ENCODE measurements around the gene TOP3B.

The TOP3B gene

DNA sequence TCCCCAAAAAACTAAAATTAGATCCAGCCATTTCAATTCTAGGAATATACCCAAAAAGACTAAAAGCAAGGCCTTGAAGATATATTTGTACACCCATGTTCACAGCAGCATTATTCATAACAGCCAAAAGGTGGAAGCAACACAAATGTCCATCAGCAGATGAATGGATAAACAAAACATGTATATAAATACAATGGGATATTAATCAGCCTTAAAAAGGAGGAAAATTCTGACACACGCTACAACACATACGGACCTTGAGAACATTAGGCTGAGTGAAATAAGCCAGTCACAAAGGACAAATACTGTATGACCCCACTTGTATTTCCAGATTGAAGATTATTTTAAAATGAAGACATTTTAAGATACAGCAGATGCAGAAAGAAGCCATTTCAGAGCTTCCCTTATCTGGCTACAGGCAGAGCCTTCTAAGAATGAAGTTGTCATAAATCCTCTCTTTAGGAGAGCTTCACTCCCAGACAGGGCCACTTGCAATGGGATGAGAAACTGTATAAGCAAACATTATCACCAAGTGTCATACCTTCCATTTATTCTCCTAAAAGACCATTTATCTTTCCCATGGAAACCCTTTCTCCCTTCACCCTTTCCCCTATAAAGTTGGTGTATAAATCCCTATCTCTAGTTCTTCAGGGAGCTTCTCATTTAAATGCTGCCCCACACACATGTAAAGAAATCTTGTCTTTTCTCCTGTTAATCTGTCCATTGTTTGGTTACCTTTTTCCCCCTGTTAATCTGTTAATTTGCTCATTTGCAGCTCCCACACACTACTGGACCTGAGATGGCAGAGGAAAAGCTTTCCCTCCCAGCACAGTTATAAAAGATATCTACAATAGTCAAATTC is 19.3 kb upstream of the TOP3B start:
- H3K36me3 Mint-ChIP-seq (ENCODE audit: low read depth), result no peaks in the 10 kb centered on the region
- no peak overlapping the region for H3K27ac Mint-ChIP-seq
- H3K4me3 Mint-ChIP-seq, result no peak overlapping the region
- no peaks in the 10 kb centered on the region for H3K9me3 Mint-ChIP-seq
- H3K27me3 Mint-ChIP-seq (ENCODE audit: low read depth), result peaks cover 15% of the 10 kb centered on the region
- H3K4me1 Mint-ChIP-seq (ENCODE audit: low read depth), result no peaks in the 10 kb centered on the region

DNA sequence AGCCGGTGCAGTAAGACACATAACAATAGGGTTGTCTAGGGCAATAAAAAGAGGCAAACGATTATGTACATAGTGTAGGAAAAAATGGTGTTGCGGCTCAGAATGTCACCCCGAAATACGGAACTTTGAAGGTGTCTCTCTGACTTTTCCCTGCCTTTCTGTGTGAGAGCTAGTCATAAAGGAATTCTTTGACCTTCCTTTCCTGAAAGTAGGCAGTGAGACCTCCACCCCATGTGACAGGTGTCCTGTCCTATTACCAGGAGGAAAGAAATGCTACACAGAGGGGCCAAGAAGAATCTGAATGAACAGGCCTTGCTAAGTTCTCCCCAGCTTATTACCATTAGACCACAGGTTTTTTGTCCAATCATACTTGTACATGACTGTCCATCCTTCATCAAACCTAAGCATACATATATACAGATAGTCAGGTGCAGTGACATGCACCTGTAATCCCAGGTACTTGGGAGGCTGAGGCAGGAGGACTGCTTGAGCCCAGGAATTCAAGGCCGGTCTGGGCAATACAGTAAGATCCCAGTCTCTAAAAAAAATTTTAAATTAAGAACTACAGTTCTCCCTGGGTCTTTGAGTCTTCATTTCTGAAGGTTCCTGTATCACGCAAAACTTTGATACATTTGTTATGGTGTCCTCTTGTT is 16.1 kb upstream of the TOP3B start:
- Mint-ChIP-seq H3K9me3 (no peaks in the 10 kb centered on the region), H3K4me1 (ENCODE audit: low read depth) (no peaks in the 10 kb centered on the region), H3K4me3 (no peak overlapping the region), H3K36me3 (ENCODE audit: low read depth) (no peaks in the 10 kb centered on the region), H3K27ac (no peak overlapping the region), H3K27me3 (ENCODE audit: low read depth) (peaks cover 11% of the 10 kb centered on the region)

DNA sequence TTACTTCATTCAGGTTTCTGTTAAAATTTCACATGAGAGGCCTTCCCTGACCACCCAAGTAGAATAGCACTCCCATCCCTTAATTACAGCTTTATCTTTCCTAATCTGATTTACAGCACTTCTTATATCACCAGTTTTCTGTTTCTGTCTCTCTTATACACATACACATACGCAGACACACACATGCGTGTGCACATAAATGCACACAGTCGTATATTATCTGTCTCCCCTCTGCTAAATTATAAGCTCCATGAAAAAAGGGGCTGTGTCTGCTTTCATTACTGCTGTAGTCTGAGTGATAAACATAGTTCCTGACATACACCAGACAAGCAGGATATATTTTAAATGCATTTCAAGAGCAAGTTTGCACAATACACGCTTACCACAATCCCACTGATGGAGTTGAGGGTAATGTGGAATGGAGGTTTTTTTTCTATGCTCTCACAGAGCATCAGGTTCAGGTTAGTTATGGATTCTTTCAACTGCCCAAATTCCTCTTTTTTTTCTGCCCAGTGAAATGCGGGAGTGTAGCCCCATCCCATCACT is 13.7 kb upstream of the TOP3B start:
- no peak overlapping the region for H3K4me3 Mint-ChIP-seq
- H3K9me3 Mint-ChIP-seq, result no peaks in the 10 kb centered on the region
- H3K27ac Mint-ChIP-seq, result no peak overlapping the region
- no peaks in the 10 kb centered on the region for H3K36me3 Mint-ChIP-seq (ENCODE audit: low read depth)
- H3K4me1 Mint-ChIP-seq (ENCODE audit: low read depth), result no peaks in the 10 kb centered on the region
- H3K27me3 Mint-ChIP-seq (ENCODE audit: low read depth), result no peaks in the 10 kb centered on the region

DNA sequence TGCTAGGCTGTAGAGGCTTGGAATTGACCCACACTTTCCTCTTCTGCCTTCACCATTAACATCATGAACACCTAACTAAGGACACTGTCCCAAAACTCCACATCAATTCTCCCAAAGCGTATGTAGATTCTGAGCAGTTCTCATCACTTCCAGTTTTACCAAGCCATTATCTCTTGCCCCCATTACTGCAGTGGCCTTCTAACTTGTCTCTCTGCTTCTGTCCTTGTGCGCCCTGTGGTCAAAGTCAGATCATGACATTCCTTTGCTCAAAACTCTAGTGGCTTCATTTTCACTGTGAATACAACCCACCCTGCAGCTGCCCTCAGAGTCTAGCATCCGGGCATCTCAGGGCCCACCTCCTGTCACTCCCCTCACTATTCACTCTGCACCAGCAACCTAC is 13.1 kb upstream of the TOP3B start:
- no peaks in the 10 kb centered on the region for H3K9me3 Mint-ChIP-seq
- no peaks in the 10 kb centered on the region for H3K4me1 Mint-ChIP-seq (ENCODE audit: low read depth)
- H3K27me3 Mint-ChIP-seq (ENCODE audit: low read depth), result no peaks in the 10 kb centered on the region
- H3K27ac Mint-ChIP-seq, result no peak overlapping the region
- H3K4me3 Mint-ChIP-seq, result no peak overlapping the region
- H3K36me3 Mint-ChIP-seq (ENCODE audit: low read depth), result no peaks in the 10 kb centered on the region

DNA sequence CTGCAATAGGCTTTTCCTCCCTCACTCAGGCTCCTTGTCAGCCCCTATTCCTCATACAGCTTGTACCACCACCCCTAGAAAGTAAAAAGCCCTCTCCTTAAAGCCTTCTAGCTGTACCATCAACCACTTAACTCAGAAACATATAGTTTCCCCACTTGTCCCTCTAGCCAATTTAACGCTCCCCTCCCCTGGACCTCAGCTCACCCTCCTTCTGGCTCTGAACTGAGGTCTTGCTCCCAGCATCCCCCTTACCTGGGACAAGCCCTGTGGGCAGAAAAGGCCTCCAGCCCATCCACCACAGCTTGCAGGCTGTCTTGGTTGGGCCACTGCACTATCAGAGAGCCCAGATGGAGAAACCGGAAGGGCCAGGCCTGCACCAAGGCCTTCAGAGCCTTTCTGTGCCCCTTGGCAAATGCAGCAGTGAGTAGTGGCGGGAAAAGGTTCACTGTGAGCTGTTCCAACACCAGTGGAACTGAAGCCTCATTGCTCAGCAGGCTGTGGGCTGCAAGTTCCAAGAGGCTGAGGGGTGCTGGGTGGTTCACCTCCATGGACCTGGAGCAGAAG is 12.4 kb upstream of the TOP3B start:
- no peaks in the 10 kb centered on the region for H3K27me3 Mint-ChIP-seq (ENCODE audit: low read depth)
- H3K4me1 Mint-ChIP-seq (ENCODE audit: low read depth), result no peaks in the 10 kb centered on the region
- no peaks in the 10 kb centered on the region for H3K36me3 Mint-ChIP-seq (ENCODE audit: low read depth)
- no peak overlapping the region for H3K4me3 Mint-ChIP-seq
- H3K27ac Mint-ChIP-seq, result no peak overlapping the region
- no peaks in the 10 kb centered on the region for H3K9me3 Mint-ChIP-seq

DNA sequence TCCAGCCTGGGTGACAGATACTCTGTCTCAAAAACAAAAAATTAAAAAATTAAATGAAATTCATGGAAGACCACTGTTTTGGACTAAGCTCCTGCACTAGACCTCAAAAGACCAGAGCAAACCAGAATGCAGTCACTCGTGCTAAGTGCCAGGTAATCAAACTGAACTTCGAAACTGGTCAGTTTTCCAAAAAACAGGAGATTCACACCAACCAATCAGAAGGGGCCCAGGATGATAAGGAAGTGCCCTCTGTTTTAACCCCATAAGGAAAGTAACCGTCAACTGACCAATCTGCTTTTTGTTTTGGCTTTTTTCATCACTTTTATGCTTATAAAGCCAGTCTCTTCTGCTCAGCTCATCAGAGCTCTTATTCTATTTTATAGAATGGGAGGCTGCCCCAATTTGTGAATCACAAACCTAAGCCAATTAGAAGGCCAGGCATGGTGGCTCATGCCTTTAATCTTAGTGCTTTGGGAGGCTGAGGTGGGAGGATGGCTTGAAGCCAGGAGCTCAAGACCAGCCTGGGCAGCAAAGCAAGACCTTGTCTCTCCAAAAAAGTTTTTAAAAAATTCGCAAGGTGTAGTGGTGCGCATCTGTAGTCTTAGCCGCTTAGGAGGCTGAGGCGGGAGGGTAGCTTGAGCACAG is 10.1 kb upstream of the TOP3B start:
- H3K36me3 Mint-ChIP-seq (ENCODE audit: low read depth), result no peaks in the 10 kb centered on the region
- H3K27ac Mint-ChIP-seq, result no peak overlapping the region
- no peaks in the 10 kb centered on the region for H3K9me3 Mint-ChIP-seq
- no peaks in the 10 kb centered on the region for H3K4me1 Mint-ChIP-seq (ENCODE audit: low read depth)
- no peak overlapping the region for H3K4me3 Mint-ChIP-seq
- H3K27me3 Mint-ChIP-seq (ENCODE audit: low read depth), result no peaks in the 10 kb centered on the region

DNA sequence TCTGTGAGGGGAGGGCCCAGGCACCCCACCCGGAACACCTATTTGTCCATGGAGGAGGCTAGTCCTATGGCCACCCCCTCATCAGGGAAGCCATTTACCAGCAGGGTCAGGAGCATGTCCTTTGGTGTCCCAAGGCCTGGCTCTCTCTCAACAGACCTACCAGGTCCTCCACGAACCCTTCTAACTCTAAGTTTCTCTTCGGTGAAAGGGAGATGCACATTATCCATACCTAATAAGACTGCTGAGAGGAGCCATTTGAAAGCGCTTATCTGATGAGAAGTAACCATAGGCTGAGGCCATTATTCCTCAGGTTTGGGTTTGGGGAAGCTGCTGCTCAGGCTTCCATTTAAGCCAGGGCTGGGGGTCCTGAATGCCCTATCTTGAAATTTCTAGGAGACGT is 9.2 kb upstream of the TOP3B start:
- no peaks in the 10 kb centered on the region for H3K27me3 Mint-ChIP-seq (ENCODE audit: low read depth)
- H3K9me3 Mint-ChIP-seq, result no peaks in the 10 kb centered on the region
- H3K4me1 Mint-ChIP-seq (ENCODE audit: low read depth), result no peaks in the 10 kb centered on the region
- no peak overlapping the region for H3K27ac Mint-ChIP-seq
- no peak overlapping the region for H3K4me3 Mint-ChIP-seq
- no peaks in the 10 kb centered on the region for H3K36me3 Mint-ChIP-seq (ENCODE audit: low read depth)

DNA sequence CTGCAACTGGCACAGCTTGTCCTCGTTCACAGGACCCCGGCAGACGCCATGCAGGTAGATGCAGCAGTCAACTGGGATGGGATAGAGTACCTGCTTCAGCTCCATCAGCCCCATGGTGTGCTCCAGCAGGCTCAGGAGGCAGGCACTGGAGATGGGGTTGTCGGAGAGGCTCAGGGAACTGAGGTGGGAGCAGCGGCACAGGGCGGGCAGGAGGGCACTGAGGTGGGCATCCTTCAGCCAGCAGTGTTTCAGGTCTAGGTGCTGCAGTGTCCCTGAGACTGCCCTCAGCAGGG is 8.7 kb upstream of the TOP3B start:
- Mint-ChIP-seq H3K36me3 (ENCODE audit: low read depth) (no peaks in the 10 kb centered on the region), H3K27me3 (ENCODE audit: low read depth) (no peaks in the 10 kb centered on the region), H3K4me3 (no peak overlapping the region), H3K9me3 (no peaks in the 10 kb centered on the region), H3K27ac (no peak overlapping the region), H3K4me1 (ENCODE audit: low read depth) (no peaks in the 10 kb centered on the region)

DNA sequence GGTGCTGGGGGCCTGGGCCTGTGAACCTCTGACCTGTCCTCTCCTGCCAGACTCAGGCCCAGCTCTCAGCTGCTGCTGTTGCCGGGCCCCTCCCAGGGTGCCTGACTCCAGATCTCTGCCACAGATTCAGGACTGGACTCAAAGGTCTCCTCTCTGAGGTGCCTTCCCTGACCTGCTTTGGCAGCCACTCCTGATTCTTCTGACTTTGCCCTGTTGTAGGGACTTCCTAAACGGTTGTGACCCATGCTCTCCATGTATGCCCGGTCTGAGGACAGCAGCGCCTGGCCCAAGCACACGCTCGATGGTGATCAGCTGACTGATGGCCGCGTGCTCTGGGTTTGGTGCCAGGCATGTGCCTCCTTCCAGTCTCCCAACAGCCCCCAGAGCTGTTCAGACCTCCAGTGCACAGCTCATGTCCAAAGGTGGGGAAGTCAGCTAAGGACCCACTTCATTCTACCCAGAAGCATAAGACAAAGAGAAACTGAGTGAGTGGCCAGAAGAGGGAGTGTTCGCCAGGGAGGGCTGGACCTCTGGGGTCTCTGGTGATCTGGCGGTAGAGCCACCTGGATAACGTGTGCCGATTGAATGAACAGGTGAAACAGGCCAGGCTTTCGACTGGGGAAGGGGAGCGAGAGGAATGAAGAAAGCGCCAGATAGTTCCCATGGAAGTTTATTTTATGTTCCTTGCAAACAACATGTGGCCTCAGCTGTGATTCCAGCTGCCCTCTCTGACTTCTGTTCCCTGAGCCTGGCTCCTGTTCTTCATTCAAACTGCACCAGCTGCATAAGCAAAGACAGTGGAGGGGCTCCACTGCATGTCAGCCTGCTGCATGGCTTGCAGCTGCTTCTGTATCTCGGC is 8.1 kb upstream of the TOP3B start:
- no peaks in the 10 kb centered on the region for H3K36me3 Mint-ChIP-seq (ENCODE audit: low read depth)
- H3K27me3 Mint-ChIP-seq (ENCODE audit: low read depth), result no peaks in the 10 kb centered on the region
- no peaks in the 10 kb centered on the region for H3K9me3 Mint-ChIP-seq
- H3K4me1 Mint-ChIP-seq (ENCODE audit: low read depth), result no peaks in the 10 kb centered on the region
- no peak overlapping the region for H3K4me3 Mint-ChIP-seq
- no peak overlapping the region for H3K27ac Mint-ChIP-seq

DNA sequence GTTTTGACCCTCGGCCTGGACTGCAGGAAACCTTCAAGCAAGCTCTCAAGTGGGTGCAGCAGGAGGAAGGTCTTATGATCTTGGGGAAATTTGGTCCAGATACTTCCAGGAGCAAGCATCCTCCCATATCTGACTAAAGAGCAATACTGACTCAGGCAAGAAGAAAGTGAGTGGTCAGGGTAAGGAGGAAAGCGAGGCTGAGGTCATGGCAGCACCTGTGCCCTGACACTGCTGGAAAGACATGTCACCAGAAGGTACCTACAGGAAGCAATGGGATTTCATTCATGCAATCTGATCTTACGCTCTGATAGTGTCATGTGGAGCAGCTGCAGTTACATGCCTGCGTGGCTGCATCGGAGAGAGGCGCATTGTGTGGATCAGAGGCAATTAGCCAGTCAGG is 6.5 kb upstream of the TOP3B start:
- Mint-ChIP-seq H3K4me1 (ENCODE audit: low read depth) (peaks cover 1% of the 10 kb centered on the region), H3K4me3 (no peak overlapping the region), H3K36me3 (ENCODE audit: low read depth) (no peaks in the 10 kb centered on the region), H3K9me3 (no peaks in the 10 kb centered on the region), H3K27ac (no peak overlapping the region), H3K27me3 (ENCODE audit: low read depth) (no peaks in the 10 kb centered on the region)

DNA sequence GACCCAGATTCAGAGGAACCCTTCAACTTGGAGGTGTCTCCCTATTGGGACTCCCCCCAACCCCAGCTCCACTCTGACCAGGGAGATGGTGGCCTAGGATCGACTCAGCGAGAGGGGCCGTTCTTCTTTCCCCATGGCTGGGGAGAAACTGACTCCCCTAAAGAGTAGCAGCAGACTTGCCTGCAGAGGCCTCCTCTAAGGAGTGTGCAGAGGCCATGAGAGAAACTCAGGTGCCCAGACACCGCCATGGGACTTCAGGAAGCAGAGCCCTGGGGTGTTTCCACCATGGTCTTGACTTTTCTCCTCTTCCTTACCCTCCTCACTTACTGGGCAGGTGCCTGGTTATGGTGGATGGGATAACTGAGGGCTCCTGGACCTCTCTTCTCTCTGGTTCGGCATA is 2.6 kb upstream of the TOP3B start:
- Mint-ChIP-seq H3K36me3 (ENCODE audit: low read depth) (no peaks in the 10 kb centered on the region), H3K4me1 (ENCODE audit: low read depth) (peaks cover 20% of the 10 kb centered on the region), H3K4me3 (no peak overlapping the region), H3K27ac (no peak overlapping the region), H3K27me3 (ENCODE audit: low read depth) (no peaks in the 10 kb centered on the region), H3K9me3 (no peaks in the 10 kb centered on the region)

DNA sequence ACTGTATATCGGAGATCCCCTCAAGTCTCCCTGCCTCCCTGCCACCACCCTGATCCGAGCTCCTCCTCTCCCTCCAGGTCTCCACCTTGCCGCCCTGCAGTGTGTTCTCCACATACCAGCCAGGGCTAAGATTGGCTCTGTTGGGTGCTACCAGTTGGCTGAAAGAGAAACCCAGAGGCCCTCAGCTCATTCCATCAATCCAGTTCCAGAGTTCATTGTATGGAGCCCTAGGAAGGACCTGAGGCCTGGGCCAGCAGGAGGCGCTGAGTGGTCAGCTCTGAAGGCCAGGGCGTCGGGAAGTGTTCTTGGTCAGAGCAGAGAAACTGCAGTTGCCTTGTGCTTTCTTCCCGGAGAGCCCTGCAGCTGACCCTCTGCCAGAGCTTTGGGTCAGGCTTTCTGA is 2.2 kb upstream of the TOP3B start:
- Mint-ChIP-seq H3K27me3 (ENCODE audit: low read depth) (no peaks in the 10 kb centered on the region), H3K4me1 (ENCODE audit: low read depth) (peaks cover 22% of the 10 kb centered on the region), H3K9me3 (no peaks in the 10 kb centered on the region), H3K36me3 (ENCODE audit: low read depth) (no peaks in the 10 kb centered on the region), H3K27ac (no peak overlapping the region), H3K4me3 (no peak overlapping the region)

DNA sequence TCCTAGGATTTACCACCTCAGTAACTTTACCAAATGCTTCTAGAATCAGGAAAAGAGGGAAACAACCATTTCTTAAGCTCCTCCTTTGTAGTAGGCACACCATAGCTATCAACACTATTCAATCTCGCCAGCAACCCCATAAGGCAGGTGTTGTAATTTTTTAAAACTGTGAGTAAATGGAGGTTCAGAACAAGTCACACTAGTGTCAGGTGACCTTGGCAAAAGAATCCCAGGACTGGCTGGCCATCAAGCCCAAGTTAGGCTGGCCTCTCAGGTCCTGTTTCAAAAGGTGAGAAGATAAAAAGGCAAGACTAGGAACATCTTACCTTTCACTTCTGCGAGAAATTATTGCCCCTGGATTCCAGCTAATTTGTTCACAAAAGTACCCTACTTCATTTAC is 713 bp downstream of the TOP3B start:
- Mint-ChIP-seq H3K27ac (peak overlapping the region; percentile 69), H3K4me3 (peak overlapping the region; percentile 83), H3K36me3 (ENCODE audit: low read depth) (peaks cover 3% of the 10 kb centered on the region), H3K4me1 (ENCODE audit: low read depth) (peaks cover 26% of the 10 kb centered on the region), H3K27me3 (ENCODE audit: low read depth) (no peaks in the 10 kb centered on the region), H3K9me3 (no peaks in the 10 kb centered on the region)

DNA sequence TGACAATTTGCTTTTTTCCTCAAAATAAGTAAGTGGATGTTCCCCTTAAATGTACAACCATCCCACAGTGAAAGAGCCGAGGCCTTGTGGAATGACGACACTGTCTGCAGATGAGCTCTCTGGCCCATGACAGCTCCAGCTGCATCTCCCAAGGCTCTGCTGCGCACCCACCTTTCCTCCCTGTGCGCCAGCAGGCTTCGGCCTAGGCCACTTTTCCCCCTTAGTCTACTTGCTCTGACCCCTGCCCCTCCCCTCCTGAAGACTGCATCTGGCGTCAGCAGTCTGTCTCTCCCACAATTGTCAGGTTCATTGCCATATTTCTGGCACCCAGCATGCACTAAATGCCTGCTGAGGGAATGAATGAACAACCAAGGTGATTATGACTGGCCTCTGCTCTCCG is 2.0 kb downstream of the TOP3B start:
- H3K9me3 Mint-ChIP-seq, result no peaks in the 10 kb centered on the region
- H3K4me3 Mint-ChIP-seq, result no peak overlapping the region
- peaks cover 3% of the 10 kb centered on the region for H3K36me3 Mint-ChIP-seq (ENCODE audit: low read depth)
- no peaks in the 10 kb centered on the region for H3K27me3 Mint-ChIP-seq (ENCODE audit: low read depth)
- H3K4me1 Mint-ChIP-seq (ENCODE audit: low read depth), result peaks cover 26% of the 10 kb centered on the region
- no peak overlapping the region for H3K27ac Mint-ChIP-seq
